ENCODE results near the gene GPR142. TPM values are rescaled to one million over a fixed set of nuclear protein-coding genes. Genes with fewer than 3 reads are reported as not detected.

Gene GPR142, protein sequence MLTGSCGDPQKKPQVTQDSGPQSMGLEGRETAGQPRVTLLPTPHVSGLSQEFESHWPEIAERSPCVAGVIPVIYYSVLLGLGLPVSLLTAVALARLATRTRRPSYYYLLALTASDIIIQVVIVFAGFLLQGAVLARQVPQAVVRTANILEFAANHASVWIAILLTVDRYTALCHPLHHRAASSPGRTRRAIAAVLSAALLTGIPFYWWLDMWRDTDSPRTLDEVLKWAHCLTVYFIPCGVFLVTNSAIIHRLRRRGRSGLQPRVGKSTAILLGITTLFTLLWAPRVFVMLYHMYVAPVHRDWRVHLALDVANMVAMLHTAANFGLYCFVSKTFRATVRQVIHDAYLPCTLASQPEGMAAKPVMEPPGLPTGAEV
- not detected in 2 replicates for total RNA-seq

GRCh38 chr17:74367206-74367605 is at the start of gene GPR142:
Gene GPR142 (plus strand): TSS chr17:74367506. CDS start chr17:74369541, 2,035 bp downstream.
- intact Hi-C loops (cut with micrococcal nuclease): loop anchor here (5.0 kb wide), 2 partner anchors 155 to 280 kb away; partner anchors contain the start of gene TTYH2

- intact Hi-C loops (cut with micrococcal nuclease): no loop called here
Observed at GRCh38 chr17:74318391-74318790, 48.9 kb upstream of the GPR142 start.

DNA sequence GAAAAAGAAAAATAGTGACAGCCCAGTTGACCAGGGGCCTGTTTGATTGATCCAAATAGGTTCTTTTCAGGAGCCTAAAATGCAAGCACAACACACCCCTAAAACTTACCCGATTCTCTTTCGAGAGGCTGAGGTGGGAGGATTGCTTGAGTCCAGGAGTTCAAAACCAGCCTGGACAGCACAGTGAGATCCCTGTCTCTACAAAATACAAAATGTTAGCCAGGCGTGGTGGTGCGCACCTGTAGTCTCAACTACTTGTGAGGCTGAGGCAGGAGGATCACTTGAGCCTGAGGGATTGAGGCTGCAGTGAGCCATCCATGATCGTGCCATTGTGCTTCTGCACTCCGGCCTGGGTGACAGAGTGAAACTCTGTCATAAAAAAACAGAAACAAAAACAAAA is 42.8 kb upstream of the GPR142 start:
- intact Hi-C loops (cut with micrococcal nuclease): no loop called here

DNA sequence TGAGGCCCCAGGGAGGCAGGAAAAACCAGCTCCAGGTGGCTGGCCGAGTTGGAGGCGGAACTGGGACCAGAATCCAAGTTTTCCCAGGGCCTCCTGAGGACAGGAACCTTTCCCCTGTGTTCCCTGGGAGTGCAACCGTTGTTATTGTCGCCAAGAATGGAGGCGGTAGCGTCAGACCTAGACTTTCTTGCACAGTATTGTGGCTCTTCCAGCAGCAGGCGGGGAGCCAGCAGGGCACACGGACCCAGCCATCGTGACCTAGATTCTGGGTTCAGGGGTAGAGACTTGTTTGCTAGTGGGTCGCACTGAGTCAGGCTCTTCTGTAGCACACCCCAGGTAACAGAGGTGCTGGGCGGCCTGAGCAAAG is 41.9 kb upstream of the GPR142 start:
- intact Hi-C loops (cut with micrococcal nuclease): no loop called here

DNA sequence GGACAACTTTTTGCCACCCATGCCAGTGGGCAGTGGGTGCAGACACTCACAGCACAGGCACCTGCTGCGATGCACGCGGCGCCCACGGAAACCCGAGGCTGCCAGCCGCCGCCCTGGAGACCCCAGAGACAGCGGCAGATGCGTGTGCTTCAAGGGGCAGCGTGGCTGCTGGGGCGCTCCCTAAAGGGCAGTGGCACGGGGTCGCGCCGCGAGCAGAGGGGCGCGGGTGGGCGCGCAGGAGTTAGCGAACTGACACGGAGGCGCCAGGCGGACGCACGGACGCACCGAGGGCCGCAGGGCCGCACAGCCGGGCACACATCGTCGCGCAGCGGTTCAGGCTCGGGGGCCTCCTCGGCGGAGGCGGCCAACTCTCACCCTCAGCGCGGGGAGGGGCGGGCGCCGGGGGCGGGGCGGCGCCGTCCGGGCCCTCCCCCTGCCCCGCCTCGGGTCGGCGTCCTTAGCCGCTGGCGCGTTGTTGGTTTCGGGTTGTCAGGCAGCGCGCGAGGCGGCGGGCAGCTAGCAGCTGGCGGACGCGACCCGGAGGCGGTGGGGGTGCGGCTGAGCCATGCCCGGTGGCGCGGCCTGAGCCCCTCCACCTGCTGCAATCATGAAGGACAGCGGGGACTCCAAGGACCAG is 41.4 kb upstream of the GPR142 start, which contains the start of gene KIF19:
KIF19 (plus strand) TSS at position 484 of the 637 bp plus-strand sequence; CDS start at position 608, 124 bp downstream.
- intact Hi-C loops (cut with micrococcal nuclease): no loop called here

DNA sequence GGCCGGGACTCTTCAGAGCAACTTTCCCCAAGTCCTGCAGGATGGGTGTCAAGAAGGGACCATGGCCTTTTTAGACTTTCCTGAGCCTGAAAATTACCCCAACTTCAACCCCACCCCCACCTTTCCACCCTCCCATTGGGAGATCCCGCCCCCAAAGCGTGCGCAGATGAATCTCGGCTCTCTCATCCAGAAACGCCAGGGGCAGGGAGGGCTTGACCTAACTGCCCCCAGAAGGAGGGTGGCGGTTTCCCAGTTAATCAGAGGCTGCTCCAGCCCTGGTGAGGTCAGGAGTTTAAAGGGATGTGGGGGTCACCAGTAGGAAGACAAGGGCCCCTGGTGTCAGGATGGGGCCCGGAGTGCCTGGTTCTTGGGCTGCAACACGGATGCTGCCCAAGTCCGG is 40.8 kb upstream of the GPR142 start:
- intact Hi-C loops (cut with micrococcal nuclease): no loop called here

GRCh38 chr17:74328487-74328886 is 38.8 kb upstream of the GPR142 start:
- intact Hi-C loops (cut with micrococcal nuclease): no loop called here

GRCh38 chr17:74329378-74329777 is 37.9 kb upstream of the GPR142 start:
- intact Hi-C loops (cut with micrococcal nuclease): no loop called here

DNA sequence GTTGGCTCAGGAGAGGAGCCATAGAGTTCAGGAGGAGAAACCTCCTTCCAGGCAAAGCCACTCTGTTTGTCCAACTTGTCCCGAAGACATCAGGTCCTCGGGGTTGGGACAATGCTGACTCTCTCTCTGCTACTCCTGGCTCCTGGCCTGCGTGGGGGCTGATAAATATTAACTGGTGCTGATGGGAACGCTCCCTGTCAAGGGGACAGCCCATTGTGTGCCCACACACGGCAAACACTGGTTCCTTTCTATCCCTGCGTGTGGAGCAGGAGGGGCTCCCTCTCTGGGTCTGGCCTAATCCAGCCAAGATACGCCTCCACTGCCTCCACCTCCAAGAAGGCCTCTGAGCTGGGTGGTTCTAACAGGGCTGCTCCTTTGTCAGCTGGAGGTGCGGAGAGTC is 36.9 kb upstream of the GPR142 start:
- intact Hi-C loops (cut with micrococcal nuclease): no loop called here

DNA sequence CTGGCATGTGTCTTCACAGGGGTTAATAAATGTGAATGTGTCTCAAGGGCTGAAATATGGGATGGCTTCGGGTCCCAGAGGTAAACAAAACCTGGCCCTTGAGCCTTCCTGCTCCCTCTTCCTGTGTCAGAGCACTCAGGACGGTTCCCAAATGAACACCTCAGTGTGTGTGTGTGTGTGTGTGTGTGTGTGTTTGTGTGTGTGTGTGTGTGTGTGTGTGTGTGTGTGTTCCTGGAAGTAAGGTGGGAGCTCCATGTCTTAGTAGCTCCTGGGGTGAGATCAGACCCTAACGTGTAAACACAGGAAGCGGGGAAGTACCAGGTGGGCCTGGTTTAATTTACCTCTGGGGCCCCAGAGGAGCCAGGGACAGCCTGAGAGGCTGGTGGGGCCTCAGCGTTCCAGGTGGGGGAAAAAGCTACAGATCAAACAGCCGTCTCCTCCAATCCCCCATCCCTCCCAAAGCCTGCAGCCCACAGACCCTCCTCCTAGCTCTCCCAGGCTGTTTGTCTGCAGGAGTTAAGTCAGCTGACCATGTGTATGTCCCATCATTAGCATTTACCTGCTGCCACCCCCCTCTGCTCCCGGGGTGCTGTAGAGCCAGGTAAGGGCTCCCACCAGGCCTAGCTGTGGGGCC is 35.2 kb upstream of the GPR142 start:
- intact Hi-C loops (cut with micrococcal nuclease): no loop called here

GRCh38 chr17:74332763-74333283 is 34.5 kb upstream of the GPR142 start:
- intact Hi-C loops (cut with micrococcal nuclease): no loop called here

DNA sequence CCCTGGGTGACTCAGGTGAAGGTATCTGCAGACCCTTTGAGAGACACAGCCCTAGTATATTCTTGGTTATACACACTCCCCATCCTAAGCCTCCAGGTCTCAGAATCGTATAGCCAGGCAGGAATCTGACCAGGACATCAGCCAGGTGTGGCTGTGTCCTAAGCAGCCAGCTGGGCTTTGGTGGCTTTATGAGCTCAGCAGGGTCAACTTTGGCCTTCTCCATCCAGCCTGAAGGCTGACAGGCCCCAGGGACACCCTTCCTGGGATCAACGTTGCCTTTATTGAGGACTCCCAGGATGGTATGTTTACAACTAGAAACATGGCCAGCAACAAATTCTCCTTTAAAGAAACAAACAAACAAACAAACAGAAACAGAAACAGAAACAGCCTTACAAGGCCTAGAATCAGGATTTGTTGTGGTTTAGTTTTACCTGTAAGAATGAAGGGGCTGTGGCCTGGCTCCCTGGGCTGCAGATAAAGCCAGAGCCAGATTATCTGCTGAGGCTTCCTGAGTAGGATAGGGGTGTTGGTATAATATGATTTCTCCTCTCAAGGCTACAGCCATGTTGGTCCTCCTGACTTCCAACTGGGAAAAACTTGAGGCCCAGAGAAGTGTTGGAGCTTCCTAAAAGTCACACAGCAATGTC is 32.8 kb upstream of the GPR142 start:
- intact Hi-C loops (cut with micrococcal nuclease): no loop called here

DNA sequence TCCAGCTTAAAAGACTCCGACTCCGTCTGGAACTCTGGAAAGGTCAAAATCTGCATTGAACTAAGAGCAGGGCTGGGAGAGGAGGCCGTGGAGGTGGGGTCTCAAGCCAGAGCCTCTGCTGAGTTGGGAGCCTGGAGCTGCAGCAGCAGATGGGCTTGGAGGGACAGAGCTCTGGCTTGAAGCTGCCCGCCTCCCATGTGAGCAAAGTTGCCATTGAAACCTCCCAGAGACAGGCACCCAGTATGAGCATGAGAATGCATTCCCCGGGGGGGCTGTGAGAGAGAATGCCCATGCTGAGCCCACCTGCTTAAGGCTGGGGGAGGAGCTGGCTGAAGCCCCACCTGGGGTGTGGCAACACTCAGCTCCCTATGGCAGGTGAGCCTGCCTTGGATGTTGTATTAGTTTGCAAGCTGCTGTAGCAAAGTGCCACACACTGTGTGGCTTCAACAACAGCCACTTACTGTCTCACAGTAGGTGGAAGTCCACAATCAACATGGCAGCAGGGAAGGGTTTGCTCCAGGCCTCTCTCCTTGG is 31.7 kb upstream of the GPR142 start:
- intact Hi-C loops (cut with micrococcal nuclease): no loop called here

DNA sequence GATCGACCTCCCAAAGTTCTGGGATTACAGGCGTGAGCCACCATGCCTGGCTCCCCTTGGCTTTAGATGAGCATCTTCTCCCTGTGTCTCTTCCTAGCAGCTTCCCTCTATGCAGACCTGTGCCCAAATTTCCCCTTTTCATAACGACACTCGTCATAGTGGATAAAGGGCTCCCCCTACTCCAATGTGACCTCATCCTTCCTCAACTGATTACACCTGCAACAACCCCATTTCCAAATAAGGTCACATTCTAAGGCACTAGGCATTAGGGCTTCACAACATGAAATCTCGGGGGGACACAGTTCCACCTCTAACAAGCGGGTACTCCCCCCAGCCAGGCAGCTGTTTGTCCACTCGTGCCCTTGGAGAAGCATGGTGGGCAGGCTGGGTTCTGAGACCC is 31.0 kb upstream of the GPR142 start:
- intact Hi-C loops (cut with micrococcal nuclease): no loop called here

- intact Hi-C loops (cut with micrococcal nuclease): no loop called here
Observed at GRCh38 chr17:74337834-74338500, 29.3 kb upstream of the GPR142 start.

- intact Hi-C loops (cut with micrococcal nuclease): no loop called here
Observed at GRCh38 chr17:74339537-74340195, 27.6 kb upstream of the GPR142 start.

GRCh38 chr17:74340470-74341023 is 26.8 kb upstream of the GPR142 start:
- intact Hi-C loops (cut with micrococcal nuclease): no loop called here

GRCh38 chr17:74342224-74342623 is 25.1 kb upstream of the GPR142 start:
- intact Hi-C loops (cut with micrococcal nuclease): no loop called here

DNA sequence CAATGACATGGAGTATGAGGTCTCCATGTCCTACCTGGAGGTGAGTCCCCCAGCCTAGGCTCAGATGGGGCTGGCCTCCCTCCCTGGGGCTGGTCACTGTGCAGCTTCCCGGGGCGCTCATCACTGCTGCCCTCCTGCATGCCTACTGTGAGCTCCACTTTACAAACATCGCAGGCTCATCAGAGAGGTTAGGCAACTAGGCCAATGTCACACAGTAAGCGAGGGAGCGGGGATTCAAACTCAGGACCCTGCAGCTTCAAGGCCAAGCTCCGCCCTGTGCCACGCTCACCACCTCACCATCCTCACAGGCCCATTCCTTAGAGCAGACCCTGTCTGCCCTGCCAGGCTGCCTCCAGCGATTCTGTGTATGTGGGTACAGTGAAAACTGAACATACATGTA is 24.2 kb upstream of the GPR142 start:
- intact Hi-C loops (cut with micrococcal nuclease): no loop called here

All from T-helper 1 cell treated with Interleukin-12 subunit alpha and Interleukin-12 subunit beta and Interleukin-4 antibody, amounts not matched to agents 30 ng/mL and 1 ng/mL, for 36 hours (primary cell).